Caki2 (cell line): Measurements from ENCODE around the gene GNA15. TPM values are rescaled to one million over a fixed set of nuclear protein-coding genes. Genes with fewer than 3 reads are reported as not detected.
"Not testable (repeated sequence)": the region's sequence is repeated elsewhere in the genome, so short reads cannot be mapped to it uniquely, and the experiment has no call there.

Source experiments
- DNase-seq: peaks from one replicate; pipeline ENCODE4 v3.0.0-alpha.2; 2015; ENCODE audit warnings: low read depth
- in situ Hi-C: cut with HindIII; loops from 2 replicates; pipeline ENCODE4 v1.10.0; 2016; ENCODE audit warnings: low sequenced_read_pairs, low pct_unique_long_range_greater_than_20kb, mixed read lengths
- total RNA-seq: library from RNA; depleted of rRNA; stranded (reverse); fragments of >200 nt; shearing (Covaris generic); gene quantifications from 2 replicates; pipeline ENCODE4 v1.2.3, GENCODE V29; 2014; ENCODE audit warnings: low replicate concordance

Gene GNA15
- total RNA-seq, 1 experiment from 2014 or later, result not detected

DNA sequence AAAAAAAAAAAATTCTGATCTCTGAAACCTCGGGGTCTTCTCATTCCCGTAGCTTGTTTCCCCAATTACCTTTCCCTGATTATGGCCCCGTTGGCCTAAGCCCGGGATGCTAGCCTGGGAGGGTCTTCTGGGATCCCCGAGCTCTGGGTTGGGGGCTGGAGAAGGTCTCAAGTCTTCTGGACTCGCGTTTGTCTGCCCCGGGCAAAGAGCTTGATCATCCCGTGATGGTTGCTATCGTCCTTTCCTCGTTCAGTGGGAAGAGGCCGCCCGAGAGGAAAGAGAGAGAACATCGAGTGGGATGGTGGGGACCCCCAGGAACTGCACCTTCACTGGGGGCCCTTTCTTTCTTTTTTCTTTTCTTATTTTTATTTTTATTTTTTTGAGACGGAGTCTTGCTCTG is 2.4 kb downstream of the GNA15 start:
- no peak for DNase-seq
- in situ Hi-C loops, result no loop called here

GRCh38 chr19:3140667-3141038 is 4.8 kb downstream of the GNA15 start:
- DNase-seq, result no peak
- in situ Hi-C loops, result no loop called here

DNA sequence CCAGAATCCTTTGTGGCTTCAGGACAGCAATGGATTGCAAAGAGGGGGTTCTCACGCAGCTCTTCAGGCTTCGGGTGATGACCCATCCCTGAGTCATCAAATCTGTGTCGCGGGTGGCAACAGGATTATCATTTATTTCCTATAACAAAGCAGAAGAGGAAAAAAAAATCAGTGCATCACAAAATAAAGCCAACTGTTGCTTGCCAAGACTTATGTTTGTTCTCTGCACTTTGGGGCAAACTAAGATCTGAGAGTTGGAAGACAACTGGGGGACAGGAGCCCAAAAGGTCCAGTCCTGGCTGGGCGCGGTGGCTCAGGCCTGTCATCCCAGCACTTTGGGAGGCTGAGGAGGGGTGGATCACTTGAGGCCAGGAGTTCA is 6.4 kb downstream of the GNA15 start:
- no peak for DNase-seq
- in situ Hi-C loops, result no loop called here

DNA sequence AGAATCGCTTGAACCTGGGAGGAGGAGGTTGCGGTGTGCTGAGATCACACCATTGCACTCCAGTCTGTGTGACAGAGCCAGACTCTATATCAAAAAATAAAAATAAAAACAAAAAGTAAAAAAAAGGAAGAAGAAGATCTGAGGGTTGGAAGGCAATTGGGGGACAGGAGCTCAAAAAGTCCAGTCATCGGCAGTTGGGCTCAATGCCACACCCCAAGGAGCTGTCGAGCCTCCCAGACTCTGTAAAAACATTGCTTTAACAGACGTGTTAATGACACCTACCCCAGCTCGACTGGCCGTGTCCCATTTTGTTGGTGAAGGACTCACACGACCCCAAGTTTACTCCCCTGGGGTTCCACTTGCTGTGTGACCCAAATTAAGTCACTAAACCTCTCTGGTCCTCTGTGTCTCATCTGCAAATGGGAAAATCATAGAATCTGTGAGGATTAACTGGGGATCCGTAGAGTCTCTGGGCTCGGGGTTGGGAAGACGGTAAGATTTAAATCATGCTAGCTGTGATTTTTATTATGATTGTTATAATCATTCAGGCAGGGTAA is 7.0 kb downstream of the GNA15 start:
- in situ Hi-C loops, result no loop called here
- DNase-seq, result no peak

DNA sequence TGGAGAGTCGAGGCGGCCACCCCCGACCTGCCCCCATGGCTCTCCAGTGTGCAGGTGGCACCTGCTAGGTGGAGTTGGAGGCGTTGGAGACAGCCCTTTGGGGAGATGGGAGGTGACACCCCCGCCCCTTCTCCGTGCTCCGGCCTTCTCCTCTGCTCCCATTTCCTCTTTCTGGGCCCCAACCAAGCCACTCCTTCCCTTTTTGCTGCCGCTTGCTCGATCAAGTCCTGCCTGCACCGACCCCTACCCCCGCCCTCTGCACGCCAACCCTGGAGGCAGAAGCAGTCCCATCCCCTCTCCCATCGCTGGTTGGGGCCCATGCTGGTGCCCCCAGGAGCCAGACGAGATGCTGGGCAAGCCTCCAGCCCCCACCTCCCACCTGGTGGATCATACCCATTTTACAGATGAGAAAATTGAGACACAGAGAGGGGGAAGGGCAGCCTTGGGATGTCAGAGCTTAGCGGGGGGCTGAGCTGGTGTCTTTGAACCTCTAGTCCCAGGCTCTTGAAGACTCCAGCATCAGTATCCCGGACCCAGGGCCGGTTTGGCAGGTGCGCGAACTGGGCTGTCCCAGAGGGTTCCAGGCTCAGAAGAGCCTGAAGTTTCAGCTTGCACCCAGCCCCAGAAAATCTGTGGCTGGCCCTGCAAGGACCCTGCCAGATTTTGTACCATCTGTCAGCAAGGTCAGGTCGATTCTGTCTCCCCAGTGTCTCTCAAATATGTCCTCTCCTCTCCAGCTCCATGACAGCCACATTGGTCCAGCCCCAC is 10.3 kb downstream of the GNA15 start:
- no peak for DNase-seq
- in situ Hi-C loops, result no loop called here

DNA sequence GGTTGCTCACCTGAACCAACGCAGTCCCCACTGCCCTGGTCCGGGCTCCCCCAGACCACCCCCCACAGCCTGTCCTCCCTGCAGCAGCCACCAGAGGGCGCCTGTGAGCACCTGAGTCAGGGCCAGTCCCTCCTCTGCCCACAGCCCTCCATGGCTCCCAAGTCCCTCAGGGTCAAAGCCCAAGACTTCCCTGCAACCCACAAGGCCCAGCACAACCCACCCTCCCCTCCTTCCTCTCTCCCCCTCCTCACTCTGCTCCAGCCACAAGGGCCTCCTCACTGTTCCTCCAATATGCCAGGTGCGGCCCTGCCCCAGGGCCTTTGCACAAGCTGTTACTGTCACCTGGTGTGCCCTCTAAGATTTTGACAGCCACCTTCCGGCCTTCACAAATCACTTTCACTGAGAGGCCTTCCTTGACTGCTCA is 10.9 kb downstream of the GNA15 start:
- DNase-seq, result no peak
- in situ Hi-C loops, result no loop called here

DNA sequence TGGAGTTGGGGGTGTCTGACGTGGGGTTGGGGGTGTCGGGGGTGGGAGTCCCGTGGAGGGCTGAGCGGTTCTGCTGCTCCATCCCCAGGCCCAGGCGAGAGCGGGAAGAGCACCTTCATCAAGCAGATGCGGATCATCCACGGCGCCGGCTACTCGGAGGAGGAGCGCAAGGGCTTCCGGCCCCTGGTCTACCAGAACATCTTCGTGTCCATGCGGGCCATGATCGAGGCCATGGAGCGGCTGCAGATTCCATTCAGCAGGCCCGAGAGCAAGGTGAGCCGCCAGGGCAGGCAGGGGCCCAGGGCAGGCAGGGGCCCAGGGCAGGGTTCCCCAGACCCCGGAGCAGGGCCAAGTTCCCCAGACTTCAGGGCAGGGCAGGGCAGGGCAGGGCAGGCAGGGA is 12.7 kb downstream of the GNA15 start:
- in situ Hi-C loops, result no loop called here
- DNase-seq, result no peak

GRCh38 chr19:3149089-3149488 is 13.3 kb downstream of the GNA15 start:
- in situ Hi-C loops, result no loop called here
- DNase-seq, result no peak

DNA sequence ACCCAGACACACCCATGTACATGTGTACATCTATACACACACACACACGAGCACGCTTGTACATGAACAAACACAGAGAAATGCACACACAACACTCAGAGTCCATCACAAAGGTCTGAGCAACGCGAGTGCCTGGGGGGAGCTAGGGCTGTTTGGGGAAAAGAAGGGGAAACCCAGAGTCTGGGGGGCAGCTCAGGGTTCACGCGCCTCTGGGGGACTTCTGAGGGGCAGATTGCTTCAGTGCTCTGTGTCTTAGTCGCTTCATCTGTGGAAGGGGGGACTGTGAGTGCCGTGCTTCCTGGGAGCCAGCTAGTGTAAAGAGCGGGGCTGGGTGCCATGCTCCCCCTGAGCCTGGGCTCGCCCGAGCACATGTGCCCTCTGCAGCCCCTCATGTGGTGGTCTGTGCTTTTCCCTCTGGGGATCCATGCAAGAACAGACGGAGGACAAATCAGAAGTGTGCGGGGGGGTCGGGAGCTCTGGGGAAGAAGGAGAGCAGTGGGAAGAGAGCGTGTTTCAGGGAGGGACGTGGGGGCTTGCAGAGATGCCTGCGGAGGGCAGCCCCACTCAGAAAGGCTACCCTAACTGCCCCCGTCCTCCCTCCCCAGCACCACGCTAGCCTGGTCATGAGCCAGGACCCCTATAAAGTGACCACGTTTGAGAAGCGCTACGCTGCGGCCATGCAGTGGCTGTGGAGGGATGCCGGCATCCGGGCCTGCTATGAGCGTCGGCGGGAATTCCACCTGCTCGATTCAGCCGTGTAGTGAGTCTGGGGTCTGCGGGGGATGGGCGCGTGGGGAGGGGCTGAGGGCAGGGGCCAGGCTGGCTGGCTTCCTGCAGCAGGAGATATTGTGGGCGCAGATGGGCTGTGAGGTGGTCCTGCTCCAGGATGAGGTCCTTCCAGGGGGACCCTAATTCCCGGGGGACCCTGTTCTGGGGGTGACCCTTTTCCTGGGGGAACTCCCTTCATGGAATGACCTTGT is 14.0 kb downstream of the GNA15 start:
- DNase-seq, result no peak
- in situ Hi-C loops, result no loop called here

DNA sequence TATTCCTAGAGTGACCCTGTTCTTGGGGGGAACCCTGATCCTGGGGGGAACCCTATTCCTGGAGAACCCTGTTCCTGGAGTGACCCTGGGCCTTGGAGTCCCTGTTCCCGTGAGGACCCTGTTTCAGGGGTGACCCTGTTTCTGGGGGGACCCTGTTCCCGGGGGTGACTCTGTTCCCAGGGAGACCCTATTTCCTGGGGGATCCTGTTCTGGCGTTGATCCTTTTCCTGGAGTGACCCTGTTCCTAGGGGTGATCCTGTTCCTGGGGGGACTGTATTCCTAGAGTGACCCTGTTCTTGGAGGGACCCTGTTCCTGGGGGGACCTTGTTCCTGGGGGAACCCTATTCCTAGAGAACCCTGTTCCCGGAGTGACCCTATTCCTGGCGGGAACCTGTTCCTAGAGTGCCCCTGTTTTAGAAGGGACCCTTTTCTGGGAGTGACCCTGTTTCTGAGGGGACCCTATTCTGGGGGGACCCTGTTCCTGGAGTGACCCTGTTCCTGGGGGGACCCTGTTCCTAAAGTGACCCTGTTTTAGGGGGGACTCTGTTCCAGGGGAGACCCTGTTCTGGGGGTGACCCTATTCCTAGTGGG is 15.0 kb downstream of the GNA15 start:
- in situ Hi-C loops, result no loop called here
- DNase-seq, result no peak

- in situ Hi-C loops, result no loop called here
- peak; percentile 16 for DNase-seq
These were observed 16.0 kb downstream of the GNA15 start for GRCh38 chr19:3151563-3152418.

- no peak for DNase-seq
- in situ Hi-C loops, result no loop called here
These were observed 16.6 kb downstream of the GNA15 start for GRCh38 chr19:3152419-3152780.

- in situ Hi-C loops, result no loop called here
- no peak for DNase-seq
These were observed 17.7 kb downstream of the GNA15 start for GRCh38 chr19:3153286-3154230.

DNA sequence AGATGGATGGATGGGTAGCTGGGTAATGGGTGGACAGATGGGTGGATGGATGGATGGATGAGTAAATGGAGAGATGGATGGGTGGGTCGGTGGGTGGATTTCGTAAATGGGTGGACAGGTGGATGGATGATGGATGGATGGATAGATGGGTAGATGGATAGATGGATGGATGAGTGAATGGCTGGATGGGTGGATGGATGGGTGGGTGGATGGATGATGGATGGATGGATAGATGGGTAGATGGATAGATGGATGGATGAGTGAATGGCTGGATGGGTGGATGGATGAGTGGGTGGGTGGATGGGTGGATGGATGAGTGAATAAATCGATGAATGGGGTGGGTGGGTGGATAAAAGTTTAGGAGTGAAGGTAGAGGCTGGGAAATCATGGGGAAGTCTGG is 18.6 kb downstream of the GNA15 start:
- DNase-seq, in situ Hi-C loops: not testable (repeated sequence)

GRCh38 chr19:3154957-3155736 is 19.3 kb downstream of the GNA15 start:
- in situ Hi-C loops, result no loop called here
- DNase-seq, result peak; percentile 78

- no peak for DNase-seq
- in situ Hi-C loops, result no loop called here
These were observed 21.4 kb downstream of the GNA15 start for GRCh38 chr19:3157096-3157845.
